HG02623 (cell line): ENCODE results near the gene TMEM116.
"Not testable (repeated sequence)": the region's sequence is repeated elsewhere in the genome, so short reads cannot be mapped to it uniquely, and the experiment has no call there.

Experiments
- ATAC-seq: cut with Tn5 transposase; IDR thresholded peaks from one replicate; pipeline ENCODE4 v1.9.1; 2021; ENCODE audit warnings: moderate library complexity; ENCODE audit not compliant: unreplicated experiment

Gene TMEM116

DNA sequence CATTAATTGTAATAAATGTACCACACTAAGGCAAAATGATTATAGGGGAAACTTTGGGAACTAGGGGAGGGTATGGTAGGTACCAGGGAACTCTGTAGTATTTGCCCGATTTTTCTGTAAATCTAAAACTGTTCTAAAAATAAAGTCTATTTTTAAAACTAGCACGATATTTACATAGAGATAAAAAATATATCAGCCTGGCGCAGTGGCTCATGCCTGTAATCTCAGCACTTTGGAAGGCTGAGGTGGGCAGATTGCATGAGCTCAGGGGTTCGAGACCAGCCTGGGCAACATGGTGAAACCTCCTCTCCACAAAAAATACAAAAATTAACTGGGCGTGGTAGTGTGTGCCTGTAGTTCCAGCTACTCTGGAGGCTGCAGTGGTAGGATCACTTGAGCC lies 32.4 kb downstream of the TMEM116 start:
- no peak for ATAC-seq

DNA sequence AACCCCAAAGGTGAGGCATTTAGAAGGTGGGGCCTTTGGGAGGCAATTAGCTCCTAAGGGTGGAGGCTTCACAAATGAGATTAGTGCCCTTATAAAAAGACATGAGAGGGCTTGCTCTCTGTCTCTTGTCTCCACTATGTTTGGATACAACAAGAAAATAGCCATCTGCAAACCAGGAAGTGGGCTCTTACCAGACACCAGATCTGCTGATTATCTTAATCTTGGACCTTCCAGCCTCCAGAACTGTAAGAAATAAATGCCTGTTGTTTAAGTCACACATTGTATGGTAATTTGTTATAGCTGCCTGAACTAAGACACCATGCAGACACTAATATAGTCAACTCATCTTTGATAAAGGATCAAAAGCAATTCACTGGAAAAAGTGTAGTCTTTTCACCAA lies 34.4 kb downstream of the TMEM116 start:
- ATAC-seq = no peak

DNA sequence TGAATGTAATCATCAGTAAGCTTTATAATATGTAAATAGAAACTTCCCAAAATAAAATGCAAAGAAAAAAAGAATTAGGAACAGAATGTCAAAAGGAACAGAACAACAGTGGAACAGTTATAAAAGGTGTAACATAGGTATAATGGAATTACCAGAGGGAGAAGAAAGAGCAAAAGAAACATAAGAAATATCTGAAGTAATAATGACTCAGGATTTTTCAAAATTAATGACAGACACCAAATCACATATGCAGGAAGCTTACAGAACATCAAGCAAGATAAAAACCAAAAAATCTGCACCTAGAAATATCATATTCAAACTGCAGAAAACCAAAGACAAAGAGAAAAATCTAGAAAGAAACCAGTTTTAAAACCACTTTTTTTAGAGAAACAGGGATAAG lies 36.1 kb downstream of the TMEM116 start:
- ATAC-seq = no peak

DNA sequence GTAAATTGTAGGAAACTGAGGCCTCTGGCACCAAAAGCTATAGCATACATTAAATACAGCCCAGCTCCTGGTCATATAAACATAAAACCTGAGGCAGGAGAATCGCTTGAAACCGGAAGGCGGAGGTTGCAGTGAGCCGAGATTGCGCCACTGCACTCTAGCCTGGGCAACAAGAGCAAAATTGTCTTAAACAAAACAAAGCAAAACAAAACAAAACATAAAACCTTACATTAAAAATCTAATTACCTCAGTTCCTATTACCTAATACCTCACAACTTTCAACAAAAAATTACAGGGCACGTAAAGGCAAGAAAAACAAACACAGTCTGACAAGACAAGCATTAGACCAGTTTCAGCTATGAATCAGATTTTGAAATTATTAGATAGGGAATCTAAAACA lies 36.7 kb downstream of the TMEM116 start:
- no peak for ATAC-seq

DNA sequence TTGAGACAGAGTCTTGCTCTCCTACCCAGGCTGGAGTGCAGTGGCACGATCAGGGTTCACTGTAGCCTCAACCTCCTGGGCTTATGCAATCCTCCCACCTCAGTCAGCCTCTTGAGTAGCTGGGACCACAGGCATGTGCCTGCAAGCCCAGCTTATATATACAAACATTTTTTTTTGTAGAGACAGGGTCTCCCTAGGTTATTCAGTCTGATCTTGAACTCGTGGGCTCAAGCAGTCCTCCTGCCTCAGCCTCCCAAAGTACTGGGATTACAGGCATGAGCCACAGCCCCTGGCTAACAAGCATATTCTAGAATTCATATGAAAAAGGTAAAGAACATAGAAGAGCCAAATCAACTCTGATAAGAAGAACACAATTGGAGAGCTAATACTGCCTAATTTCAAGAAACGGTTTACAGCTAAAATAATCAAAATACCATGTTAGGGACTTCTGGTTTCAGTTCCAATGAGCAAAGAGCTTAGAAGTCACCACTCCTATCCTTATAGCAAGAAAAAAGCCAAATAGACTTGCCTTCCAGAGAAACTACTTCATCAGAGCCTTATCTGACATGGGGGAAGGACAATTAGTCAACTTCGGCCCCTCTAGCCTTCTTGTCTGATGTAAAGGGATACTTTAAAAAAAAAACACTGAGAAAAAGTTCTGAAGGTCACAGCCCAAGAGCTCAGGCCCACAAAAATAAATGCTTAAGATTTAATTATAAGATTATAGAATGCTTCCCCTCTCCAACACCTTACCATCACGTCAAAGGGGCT lies 37.6 kb downstream of the TMEM116 start:
- no peak for ATAC-seq

DNA sequence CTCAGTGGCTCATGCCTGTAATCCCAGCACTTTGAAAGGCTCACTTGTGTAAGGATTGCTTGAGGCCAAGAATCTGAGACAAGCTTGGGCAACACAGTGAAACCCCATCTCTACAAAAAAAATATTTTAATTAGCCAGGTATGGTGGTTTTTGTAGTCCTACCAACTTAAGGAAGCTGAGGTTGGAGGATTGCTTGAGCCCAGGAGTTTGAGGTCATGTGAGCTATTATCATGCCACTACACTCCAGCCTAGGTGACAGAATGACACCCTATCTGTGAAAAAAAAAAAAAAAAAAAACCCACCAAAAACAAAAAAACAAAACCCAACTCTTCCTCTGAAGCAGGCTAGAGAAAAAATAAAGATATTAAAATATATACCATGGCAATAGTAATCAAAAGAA lies 41.2 kb downstream of the TMEM116 start:
- ATAC-seq = no peak

DNA sequence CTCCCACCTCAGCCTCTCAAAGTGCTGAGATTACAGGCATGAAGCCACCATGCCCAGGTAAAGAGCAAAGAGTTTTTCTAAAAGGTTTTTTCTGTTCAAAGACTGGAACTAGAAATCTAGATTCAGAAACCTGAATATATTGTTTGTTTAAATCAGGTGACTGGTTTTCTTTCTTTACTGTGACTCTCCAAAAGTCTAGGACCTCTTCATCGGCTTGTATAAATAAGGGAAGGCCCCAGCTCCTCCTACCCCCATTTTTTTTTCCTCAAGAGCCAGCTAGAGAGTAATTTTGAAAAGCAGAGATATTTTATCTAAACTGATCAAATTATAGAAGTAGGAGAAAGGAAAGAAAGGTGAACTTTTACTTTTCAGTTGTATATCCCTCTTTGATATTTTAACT lies 48.0 kb downstream of the TMEM116 start:
- ATAC-seq = no peak

DNA sequence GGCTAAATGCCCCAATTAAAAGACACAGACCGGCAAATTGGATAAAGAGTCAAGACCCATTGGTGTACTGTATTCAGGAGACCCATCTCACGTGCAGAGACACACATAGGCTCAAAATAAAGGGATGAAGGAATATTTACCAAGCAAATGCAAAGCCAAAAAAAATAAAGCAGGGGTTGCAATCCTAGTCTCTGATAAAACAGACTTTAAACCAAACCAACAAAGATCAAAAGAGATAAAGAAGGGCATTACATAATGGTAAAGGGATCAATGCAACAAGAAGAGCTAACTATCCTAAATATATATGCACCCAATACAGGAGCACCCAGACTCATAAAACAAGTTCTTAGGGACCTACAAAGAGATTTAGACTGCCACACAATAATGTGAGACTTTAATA lies 53.4 kb downstream of the TMEM116 start:
- ATAC-seq = not testable (repeated sequence)

DNA sequence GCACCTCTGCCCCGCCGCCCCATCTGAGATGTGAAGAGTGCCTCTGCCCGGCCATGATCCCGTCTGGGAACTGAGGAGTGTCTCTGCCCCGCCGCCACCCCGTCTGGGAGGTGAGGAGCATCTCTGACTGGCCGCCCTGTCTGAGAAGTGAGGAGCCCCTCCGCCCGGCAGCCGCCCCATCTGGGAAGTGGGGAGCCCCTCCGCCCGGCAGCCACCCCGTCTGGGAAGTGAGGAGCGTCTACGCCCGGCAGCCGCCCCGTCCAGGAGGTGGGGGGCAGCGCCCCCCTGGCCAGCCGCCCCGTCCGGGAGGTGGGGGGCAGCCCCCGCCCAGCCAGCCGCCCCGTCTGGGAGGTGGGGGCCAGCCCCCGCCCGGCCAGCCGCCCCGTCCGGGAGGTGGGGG lies 55.7 kb downstream of the TMEM116 start:
- ATAC-seq = not testable (repeated sequence)

DNA sequence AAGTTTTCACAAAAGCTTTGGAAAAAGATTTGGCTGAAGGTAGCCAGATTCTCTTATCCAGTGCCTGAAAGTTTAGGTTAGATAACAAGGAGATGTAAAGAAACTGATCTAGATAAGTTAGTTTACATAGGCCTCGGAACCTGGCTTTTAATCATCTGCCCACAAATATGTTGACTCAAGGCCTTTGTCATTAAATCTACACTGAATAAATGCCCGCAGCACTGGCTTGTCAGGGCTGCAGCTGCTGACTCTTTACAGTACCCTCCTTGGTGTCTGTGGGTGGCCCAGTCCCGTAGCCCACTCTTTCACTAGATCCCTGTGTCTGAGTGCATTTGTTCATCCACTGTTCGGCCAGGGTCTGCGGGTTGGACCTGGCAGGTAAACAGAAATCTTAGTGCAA lies 58.0 kb downstream of the TMEM116 start:
- no peak for ATAC-seq

DNA sequence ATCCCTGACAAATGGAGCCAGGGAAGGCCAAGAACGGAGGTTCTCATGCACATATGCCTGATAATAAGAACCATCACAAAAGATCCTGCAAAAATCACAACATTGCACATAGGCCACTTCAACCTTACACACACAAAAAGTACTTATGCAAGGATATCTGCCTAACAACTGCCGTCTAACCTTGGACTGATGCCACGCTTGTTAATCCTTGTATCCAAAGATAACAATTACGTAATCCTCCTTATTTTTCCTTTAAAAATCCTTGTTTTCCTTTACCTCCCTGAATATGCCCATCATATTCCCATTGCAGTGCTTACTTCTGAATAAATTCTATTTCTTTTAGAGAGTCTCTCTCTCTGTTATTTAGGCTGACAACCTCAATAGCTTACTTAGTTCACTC lies 59.5 kb downstream of the TMEM116 start:
- no peak for ATAC-seq

DNA sequence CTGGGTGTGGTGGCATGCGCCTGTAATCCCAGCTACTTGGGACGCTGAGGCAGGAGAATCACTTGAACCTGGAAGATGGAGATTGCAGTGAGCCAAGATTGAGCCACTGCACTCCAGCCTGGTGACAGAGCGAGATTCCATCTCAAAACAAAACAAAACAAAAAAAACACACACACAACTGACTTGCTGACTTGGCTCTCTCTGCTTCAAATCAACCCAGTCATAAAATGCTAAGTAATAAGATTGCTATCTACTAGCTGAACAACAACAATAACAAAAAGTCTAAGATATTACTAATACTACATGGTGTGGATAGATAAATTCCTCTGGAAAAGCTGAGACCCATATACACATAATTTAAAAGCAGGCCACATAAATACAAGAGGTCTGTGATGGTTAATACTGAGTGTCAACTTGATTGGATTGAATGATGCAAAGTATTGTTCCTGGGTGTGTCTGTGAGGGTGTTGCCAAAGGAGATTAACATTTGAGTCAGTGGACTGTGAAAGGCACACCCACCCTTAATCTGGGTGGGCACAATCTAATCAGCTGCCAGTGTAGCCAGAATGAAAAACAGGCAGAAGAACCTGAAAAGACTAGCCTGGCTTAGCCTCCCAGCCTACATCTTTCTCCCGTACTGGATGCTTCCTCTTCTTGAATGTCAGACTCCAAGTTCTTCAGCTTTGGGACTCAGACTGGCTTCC lies 60.7 kb downstream of the TMEM116 start:
- ATAC-seq = not testable (repeated sequence)

DNA sequence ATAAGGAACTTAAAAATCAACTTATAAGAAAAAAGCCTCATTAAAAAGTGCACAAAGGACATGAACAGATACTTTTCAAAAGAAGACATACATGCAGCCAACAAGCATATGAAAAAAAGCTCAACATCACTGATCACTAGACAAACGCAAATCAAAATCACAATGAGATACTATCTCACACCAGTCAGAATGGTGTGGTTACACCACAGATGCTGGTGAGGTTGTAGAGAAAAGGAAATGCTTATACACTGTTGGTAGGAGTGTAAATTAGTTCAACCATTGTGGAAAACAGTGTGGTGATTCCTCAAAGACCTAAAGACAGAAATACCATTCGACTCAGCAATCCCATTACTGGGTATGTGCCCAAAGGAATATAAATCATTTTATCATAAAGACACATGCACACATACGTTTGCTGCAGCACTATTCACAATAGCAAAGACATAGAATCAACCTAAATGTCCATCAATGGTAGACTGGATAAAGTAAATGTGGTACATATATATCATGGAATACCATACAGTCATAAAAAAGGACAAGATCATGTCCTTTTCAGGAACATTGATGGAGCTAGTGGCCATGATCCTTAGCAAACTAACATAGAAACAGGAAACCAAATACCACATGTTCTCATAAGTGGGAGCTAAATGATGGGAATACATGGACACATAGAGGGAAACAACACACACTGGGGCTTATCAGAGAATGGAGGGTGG lies 61.8 kb downstream of the TMEM116 start:
- not testable (repeated sequence) for ATAC-seq

DNA sequence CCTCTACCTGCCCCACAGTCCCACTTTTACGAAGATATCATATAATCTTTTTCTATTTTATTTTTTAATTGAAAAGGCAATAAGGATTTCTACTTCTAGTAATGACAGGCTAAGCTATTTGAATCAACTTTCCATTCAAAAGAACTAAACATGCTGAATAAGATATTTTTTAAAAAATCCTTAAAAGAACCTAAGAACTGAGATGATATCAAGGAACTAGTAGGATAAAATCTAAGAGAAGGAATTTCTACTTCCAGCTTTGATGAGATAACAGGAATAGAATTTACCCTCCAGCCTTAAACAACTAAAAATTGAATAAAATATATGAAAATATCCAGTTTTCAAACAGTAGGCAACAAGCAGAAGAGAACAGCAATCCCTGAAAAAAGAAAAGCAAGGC lies 69.0 kb downstream of the TMEM116 start:
- ATAC-seq = no peak

DNA sequence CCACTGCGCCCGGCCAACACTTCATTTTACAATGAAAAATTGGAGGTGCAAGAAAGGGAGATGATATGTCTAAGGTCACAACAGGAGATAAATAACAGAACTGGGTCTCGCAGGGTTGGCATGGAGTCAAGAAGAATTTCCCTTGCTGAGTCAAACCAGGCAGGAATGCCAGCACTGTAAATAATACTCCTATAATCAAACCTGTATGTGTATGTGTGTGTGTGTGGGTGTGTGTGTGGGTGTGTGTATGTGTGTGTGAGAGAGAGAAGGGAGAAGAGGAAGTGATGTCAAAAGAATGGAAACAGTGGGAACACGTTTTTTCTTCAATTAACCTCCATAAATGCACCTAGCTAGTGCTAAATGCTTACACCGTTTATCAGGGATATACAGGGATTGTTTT lies 70.4 kb downstream of the TMEM116 start:
- no peak for ATAC-seq

DNA sequence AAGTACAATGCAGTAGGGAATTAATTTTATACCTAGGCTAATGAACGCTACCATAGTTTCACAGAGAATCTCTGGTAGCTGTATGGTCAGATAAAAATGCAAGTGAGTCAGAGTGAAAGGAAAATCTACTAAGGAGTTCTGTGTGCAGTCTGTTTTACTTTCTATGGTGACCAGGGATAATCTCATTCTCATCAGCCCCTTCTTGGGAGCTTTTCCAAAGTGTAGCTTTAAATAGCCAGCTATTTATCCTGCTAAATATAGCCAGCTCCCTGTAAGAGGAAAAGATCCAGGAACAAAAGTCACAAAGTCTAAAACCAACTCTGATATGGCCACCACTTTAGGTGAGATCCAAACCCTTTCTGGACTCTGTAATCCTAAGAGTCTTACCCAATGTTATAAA lies 75.5 kb downstream of the TMEM116 start:
- no peak for ATAC-seq

DNA sequence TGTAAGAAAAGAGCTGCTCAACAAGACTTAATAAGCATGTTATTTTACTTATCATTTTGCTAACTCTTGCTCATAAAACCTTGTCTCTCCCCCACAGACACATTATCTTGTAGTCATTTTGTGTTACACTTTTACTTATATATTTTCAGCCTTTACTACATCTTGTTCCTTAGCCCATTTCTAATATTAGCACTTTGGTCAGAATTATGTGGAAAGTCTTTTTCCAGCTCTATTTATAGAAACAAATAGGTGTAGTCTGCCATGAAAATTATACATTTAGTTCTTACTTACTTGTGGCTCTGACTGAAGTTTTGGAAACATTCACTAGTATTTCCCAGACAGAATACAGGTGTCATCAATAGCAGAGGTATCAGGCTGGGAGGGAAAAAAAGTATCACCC lies 76.1 kb downstream of the TMEM116 start:
- no peak for ATAC-seq

DNA sequence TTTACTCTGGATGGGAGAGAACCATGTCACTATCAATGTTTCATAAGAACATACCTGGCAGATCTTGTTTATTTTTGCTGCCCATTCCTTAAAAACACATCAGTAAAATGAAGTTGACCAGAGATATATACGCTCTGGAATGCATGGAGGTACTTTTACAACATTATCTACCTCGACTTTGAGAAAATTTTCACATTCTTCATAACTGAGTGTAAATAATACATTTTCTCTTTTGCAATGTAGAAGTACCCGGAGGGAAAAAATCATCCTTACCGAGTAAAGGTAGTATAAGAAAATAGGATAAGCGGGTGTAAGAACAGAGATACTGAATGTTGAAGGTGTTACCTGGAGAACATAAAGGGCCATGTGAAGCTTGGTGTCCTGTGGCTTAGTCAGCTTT lies 80.7 kb downstream of the TMEM116 start:
- ATAC-seq = no peak

DNA sequence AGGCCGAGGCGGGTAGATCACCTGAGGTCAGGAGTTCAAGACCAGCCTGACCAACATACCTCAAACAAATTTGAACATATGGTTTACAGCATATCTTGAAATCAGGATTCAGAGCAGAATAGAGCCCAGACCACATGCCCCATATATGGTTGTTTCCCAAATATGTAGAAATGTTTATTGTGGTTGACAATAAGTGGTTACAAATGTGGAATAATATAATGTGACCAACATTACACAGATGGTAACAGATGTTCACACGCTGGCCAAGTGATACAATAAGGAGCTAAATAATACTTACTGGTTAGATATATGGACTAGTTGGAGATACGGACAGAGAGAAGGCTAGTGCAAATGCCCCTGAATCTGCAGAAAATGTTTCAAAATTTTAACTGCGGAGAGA lies 85.6 kb downstream of the TMEM116 start:
- ATAC-seq = no peak

DNA sequence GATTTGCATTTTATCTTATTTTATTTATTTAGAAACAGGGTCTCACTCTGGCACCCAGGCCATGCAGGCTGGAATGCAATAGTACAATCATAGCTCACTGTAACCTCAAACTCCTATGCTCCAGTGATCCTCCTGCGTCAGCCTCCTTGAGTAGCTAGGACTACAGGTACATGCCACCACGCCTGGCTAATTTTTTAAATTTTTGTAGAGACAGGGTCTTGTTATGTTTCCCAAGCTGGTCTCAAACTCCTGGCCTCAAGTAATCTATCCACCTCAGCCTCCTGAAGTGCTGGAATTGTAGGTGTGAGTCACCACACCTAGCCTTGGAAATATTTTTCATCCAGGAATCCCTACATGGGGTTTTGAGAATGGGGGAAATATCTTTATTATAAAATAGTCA lies 86.3 kb downstream of the TMEM116 start:
- ATAC-seq = no peak

DNA sequence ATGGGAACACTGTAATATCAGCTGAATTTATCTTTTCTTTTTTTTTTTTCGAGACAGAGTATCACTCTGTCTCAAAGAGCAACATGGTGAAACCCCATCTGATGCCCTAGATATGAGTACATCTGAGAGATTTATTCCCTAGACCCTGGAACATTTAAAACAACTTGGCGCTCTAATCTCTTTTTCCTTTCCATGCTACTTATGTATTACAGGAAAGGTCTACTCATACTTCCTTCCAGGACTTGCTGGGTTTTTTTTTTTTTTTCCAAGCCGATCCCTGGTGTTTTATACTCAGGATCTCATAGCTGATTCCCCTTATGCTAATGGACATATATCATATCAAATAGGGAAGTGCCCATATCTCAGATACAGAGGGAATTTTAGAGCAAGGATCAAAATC lies 87.8 kb downstream of the TMEM116 start:
- no peak for ATAC-seq

DNA sequence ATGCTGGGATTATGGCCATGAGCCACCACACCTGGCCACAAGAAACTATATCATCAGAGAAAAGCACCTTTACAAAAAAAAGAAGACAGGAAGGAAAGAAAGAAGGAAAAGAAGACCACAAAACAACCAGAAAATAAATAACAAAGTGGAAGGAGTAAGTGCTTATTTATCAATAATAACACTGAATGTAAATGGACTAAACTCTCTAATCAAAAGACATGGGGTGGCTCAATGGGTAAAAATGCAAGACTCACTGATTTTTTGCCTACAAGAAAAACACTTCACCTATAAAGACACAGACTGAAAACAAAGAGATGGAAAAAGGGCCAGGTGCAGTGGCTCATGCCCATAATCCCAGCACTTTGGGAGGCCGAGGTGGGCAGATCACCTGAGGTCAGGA lies 105.2 kb downstream of the TMEM116 start:
- no peak for ATAC-seq
